NOMO-1 treated with dmso at 0.1 percent for 144 hours (cell line): Measurements from ENCODE around the gene ZCCHC14.
A peak's percentile ranks its signal among the peaks of the same experiment; 100 is the strongest.

Experiments
- DNase-seq: peaks from one replicate; lab custom pipeline; 2025; ENCODE audit not compliant: unreplicated experiment; lab: John Stamatoyannopoulos, UW

Gene ZCCHC14

DNA sequence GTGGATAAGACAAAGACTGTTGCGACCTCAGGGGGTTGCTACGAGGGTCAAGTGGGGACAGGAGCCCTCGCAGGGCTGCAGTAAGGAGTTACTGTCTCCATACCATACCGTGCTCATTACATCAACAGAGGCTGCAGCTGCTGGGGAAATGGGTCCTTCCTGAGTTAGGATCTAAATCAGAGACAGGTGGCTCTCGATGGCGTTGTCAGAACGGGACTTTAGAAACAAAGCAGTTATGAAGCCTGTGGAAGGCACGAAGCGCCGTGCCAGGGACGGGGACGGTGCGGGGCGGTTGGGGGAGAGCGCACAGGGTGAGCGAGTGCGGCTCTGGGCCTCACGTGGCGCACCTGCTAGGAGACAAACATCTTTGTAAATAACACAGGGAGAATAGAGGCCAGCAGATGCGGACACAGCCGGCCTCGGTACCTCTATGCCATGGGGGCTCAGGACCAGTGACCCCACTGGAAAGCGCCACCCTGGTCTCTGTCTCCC is 34.4 kb downstream of the ZCCHC14 start:
- DNase-seq = no peak

GRCh38 chr16:87457709-87458423 is 35.0 kb downstream of the ZCCHC14 start:
- DNase-seq = peak; percentile 14

DNA sequence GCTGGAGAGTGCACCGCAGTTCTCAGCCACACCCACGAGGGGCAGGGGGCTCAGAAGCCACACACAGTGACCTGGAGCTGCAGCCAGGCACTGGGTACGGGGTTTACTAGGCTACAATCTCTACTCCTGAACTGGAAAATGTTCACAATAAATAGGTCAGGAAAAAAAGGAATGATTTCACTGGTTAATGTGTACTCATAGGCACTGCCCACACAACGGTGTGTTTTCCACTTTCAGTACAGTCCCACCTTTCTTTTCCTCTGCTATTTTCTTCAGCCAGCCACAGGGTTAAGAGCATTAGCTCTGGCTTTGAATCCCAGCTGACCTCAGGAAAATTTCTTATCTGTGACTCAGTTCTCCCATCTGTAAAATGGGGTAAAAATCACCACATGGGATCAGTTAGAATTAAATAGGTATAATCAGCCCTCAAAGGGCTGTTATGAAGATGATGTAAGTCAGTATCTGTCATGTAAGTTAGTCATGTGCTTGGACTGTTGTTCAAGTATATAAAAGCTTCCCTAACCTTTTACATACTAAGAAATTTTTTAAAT is 35.7 kb downstream of the ZCCHC14 start:
- no peak for DNase-seq

DNA sequence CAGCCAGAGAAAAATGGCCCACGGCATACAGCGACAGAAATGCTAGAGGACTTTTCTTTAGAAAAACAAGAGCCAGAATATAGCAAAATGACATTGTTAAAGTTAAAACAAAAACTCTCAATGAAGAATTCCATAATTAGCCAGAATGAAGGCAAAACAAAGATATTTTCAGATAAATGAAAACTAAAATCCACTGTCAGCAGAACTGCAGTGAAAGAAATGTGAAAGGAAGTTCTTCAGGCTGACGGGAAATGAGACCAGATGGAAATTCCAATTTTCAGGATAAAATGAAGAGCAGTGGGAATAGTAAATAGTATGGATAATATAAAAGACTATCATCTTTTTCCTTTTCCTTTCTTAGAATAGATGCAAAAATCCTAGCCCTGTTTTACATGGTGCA is 38.4 kb downstream of the ZCCHC14 start:
- no peak for DNase-seq

GRCh38 chr16:87453326-87453725 is 39.5 kb downstream of the ZCCHC14 start:
- DNase-seq = no peak

DNA sequence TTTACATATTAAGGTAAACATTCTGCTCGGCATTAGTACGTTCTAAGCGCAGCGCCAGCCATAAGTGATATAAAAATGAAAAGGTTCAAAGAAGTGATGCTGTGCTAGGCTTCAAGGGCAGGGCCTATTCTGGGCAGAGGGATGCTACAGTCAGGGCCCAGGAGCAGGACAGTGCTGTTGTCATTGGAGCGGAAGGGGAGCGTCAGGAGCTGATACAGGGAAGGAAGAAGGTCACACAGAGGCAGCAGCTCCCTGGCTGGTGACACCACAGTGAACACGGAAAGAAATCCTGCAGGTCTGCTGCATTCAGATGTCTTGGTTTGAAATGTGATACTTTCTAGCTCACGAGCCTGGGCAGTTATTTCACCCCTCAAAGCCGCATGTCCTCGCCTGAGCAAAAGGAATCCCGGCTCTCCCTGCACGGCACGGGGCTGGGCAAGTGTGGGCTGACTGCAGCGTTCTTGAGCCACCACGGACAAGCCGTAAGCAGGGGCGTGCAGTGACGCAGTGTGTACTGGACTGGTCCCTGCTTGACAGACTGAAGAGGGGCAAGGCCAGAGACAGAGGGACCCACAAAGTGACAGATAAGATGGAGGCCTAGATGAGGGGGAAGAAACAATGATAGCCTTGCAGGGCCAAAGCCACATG is 41.1 kb downstream of the ZCCHC14 start:
- DNase-seq = no peak

GRCh38 chr16:87448866-87449265 is 44.0 kb downstream of the ZCCHC14 start:
- no peak for DNase-seq

- DNase-seq = no peak
These were observed 45.5 kb downstream of the ZCCHC14 start for GRCh38 chr16:87447323-87447722.

- no peak for DNase-seq
These were observed 46.3 kb downstream of the ZCCHC14 start for GRCh38 chr16:87446479-87446878.

GRCh38 chr16:87445486-87445885 is 47.3 kb downstream of the ZCCHC14 start:
- no peak for DNase-seq

DNA sequence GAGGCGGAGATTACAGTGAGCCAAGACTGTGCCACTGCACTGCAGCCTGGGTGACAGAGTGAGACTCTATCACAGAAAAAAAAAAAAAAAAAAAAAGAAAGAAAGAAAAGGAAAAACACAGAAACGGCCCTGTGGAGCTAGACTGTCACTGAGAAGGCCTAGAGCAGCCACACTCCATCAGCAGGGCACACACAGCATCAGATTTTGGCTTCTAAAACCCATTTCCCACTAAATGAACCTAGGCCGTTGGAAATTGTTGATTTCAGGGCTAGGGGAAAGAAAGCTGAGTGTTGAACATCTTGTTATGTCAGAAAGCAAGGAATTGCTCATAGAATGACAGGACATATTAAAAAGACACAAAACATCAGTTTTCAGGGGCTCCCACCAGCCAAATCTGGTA is 48.9 kb downstream of the ZCCHC14 start:
- DNase-seq = no peak

- no peak for DNase-seq
These were observed 49.8 kb downstream of the ZCCHC14 start for GRCh38 chr16:87443016-87443415.

DNA sequence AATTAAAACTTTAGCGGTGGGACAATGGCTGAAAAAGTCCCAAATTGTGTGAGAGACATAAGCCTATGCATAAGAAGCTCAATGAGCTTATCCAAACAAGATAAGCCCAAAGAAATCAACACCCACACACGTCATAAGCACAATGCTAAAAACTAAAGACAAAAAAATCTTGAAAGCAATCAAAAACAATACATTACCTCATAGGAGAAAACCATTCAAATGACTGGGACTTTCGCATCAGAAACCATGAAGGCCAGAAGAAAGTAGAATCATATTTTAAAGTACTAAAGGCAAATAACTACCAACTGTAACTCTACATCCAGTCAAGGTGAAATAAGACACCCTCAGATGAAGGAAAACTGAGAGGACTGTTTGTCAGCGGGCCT is 50.2 kb downstream of the ZCCHC14 start:
- no peak for DNase-seq

DNA sequence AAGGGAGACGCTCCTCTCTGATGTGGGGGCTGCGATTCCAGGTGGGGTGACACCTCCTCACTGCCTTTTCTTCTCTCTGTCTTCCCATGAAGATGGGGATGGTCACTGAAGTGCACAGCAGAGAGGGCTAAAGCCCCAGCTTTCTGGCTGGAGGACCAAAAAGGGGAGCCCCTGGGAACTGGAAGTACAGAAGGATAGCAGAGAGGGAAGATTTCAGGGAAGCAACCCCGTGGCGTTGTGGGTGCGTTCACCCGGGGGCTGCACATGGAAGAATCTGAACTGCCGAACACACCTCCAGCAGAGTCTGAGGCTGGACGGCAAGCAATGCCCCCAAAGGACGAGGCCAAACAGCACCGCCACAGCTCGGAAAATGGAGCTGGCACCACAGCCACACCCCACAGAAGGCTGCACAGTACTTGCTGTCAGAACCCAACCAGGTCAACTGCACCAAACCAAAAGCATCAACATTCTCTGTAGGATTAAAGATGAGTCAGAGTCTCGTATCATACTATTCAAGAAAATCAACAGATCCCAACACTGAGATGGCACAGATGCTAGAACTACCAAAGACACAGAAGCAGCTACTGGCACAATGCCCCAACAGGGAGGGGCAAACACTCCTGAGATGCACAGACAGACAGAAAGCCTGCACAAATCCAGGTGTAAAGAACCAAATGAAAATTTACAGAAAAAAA is 50.8 kb downstream of the ZCCHC14 start:
- DNase-seq = no peak

DNA sequence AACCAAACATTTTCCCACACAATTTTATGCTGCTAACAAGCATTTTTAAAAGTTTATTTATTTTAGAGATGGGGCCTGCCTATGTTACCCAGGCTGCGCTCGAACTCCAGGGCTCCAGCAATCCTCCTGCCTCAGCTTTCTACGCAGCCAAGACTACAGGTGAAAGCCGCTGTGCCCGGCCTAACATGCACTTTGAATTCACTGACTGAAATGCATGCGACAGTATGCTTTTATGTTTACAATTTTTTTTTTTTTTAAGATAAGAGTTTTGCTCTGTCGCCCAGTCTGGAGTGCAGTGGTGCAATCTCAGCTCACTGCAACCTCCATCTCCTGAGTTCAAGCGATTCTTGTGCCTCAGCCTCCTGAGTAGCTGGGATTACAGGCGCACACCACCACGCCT is 52.9 kb downstream of the ZCCHC14 start:
- no peak for DNase-seq

DNA sequence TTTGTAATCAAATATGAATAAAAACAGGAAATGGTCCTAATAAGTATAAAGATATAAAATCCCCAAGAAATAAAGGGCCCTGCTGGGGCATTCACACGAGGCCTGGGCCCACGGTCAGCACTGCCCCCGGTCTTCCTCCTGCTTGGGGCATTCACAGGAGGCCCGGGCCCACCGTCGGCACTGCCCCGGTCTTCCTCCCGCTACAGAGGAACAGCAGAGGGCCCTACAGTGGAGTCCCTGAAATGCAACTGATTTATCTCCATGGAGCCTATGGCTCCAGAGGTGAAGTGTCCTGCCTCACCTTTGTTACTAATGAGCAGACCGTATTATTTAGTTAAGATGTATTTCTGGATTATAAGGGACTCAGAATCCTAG is 54.2 kb downstream of the ZCCHC14 start:
- DNase-seq = no peak

GRCh38 chr16:87437911-87438610 is 54.8 kb downstream of the ZCCHC14 start:
- no peak for DNase-seq

DNA sequence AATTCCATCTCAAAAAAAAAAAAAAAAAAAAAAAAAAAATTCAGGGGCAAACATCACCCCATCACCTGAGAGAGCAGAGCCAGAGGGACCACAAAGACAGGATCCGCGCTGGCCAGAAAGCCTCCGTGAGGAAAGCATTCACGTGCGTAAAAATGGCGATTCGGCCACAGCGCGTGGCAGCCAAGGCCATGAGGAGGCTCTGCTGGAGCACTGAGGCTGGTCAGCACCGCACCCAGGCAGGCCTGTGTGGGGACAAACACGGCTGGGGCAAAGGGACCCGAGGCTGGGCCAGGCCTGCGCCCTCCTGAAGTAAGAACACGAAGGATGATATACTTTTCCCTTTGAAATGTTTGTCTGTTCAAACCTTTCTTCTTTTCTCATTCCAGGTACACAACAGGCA is 55.5 kb downstream of the ZCCHC14 start:
- DNase-seq = no peak

GRCh38 chr16:87436225-87437172 is 56.3 kb downstream of the ZCCHC14 start:
- DNase-seq = no peak
